Endothelial cell of umbilical vein (primary cell): ENCODE data around the gene WNK4. TPM values are rescaled to one million over a fixed set of nuclear protein-coding genes. Genes with fewer than 3 reads are reported as not detected.

Source experiments
- BruUV-seq: library from RNA; stranded (reverse); fragments of 400-500 nt; replicated peaks from 2 replicates; lab custom pipeline; 2021; lab: Mats Ljungman, UMichigan
- CTCF ChIA-PET: fragments of 300-600, 350-600 bp; sonication (Branson Sonifier 250); formaldehyde crosslinking; loops from one replicate; lab custom pipeline; 2021; ENCODE audit warnings: antibody characterized with exemption, inconsistent platforms; lab: Charles Lee
- POLR2A ChIA-PET: fragments of 300-600, 350-600 bp; sonication (Branson Sonifier 250); formaldehyde crosslinking; loops from one replicate; lab custom pipeline; 2021; ENCODE audit warnings: antibody characterized with exemption, inconsistent platforms; lab: Charles Lee
- DNase-seq: peaks from one replicate; pipeline ENCODE4 v3.0.0-alpha.2; 2011; ENCODE audit warnings: low read depth, low spot score
- FAIRE-seq: peaks from 2 replicates; lab custom pipeline; 2011; peaks lifted over from hg19 to GRCh38; lab: Jason Lieb, UNC
- H2AFZ ChIP-seq: 2 replicates; pipeline ENCODE4 v1.6.0; 2012; ENCODE audit warnings: low read depth, low read length, control low read depth, inconsistent platforms
- H3K27ac ChIP-seq: 2 replicates; pipeline ENCODE4 v1.5.1; 2011; ENCODE audit warnings: low read depth, mild to moderate bottlenecking, control low read depth, low read length, moderate library complexity; ENCODE audit not compliant: insufficient read depth
- H3K27me3 ChIP-seq, 2 experiments: 2 replicates each; pipeline versions ENCODE4 v1.6.0 to v1.6.1; 2011; ENCODE audit warnings: low read length in 2 of 2, mixed read lengths in 1 of 2; ENCODE audit not compliant: control insufficient read depth in 2 of 2, insufficient read depth in 2 of 2
- H3K36me3 ChIP-seq, 2 experiments: 2 replicates in 1 of 2; 3 replicates in 1 of 2; pipeline ENCODE4 v1.5.1; 2011; ENCODE audit warnings: low read length in 2 of 2, mild to moderate bottlenecking in 1 of 2, moderate library complexity in 1 of 2; ENCODE audit not compliant: control insufficient read depth in 2 of 2, insufficient read depth in 2 of 2; ENCODE audit errors: extremely low read depth in 1 of 2
- H3K4me1 ChIP-seq: 3 replicates; pipeline ENCODE4 v1.5.1; 2011; ENCODE audit warnings: mild to moderate bottlenecking, low read length; ENCODE audit not compliant: control insufficient read depth, insufficient read depth; ENCODE audit errors: extremely low read depth
- H3K4me2 ChIP-seq: 2 replicates; pipeline ENCODE4 v1.6.1; 2011; ENCODE audit warnings: low read length, control low read depth, mixed read lengths; ENCODE audit not compliant: insufficient read depth
- H3K4me3 ChIP-seq, 3 experiments: fragments of 200-600 bp in 1 of 3; sonication (generic), shearing (Covaris generic) in 1 of 3; replicated peaks in 1 of 3; 2 replicates each; pipeline ENCODE4 v1.5.1; 2011 to 2016; ENCODE audit warnings: control low read depth in 3 of 3, low read length in 3 of 3, mild to moderate bottlenecking in 2 of 3, inconsistent platforms in 1 of 3, low read depth in 1 of 3, moderate library complexity in 1 of 3; ENCODE audit not compliant: insufficient read depth in 1 of 3
- H3K79me2 ChIP-seq: 2 replicates; pipeline ENCODE4 v1.6.0; 2012; ENCODE audit warnings: low read length, inconsistent platforms; ENCODE audit not compliant: control insufficient read depth, insufficient read depth
- H3K9ac ChIP-seq: replicated peaks from 2 replicates; pipeline ENCODE3; 2011; ENCODE audit warnings: low read length, control low read depth; ENCODE audit not compliant: insufficient read depth; ENCODE audit errors: extremely low read depth
- H3K9me1 ChIP-seq: replicated peaks from 3 replicates; pipeline ENCODE4 v1.6.0; 2011; ENCODE audit warnings: mild to moderate bottlenecking, low read length; ENCODE audit not compliant: control insufficient read depth, insufficient read depth; ENCODE audit errors: extremely low read depth
- H3K9me3 ChIP-seq: replicated peaks from 2 replicates; pipeline ENCODE4 v1.5.1; 2012; ENCODE audit warnings: low read length, inconsistent platforms; ENCODE audit not compliant: control insufficient read depth, insufficient read depth
- H4K20me1 ChIP-seq: replicated peaks from 2 replicates; pipeline ENCODE3; 2011; ENCODE audit warnings: mild to moderate bottlenecking, low read length; ENCODE audit not compliant: control insufficient read depth, insufficient read depth; ENCODE audit errors: extremely low read depth
- EZH2 ChIP-seq: IDR thresholded peaks from 2 replicates; pipeline ENCODE4 v1.6.1; 2012; ENCODE audit warnings: borderline replicate concordance, low read depth, mild to moderate bottlenecking, moderate library complexity, low read length, inconsistent platforms; ENCODE audit not compliant: severe bottlenecking
- FOS ChIP-seq: IDR thresholded peaks from 2 replicates; pipeline ENCODE4 v1.6.1; 2011; ENCODE audit warnings: mild to moderate bottlenecking, low read length, moderate library complexity, borderline replicate concordance; ENCODE audit not compliant: insufficient read depth
- GATA2 ChIP-seq: IDR thresholded peaks from 2 replicates; pipeline ENCODE4 v1.7.0; 2011; ENCODE audit warnings: low read depth, mild to moderate bottlenecking, moderate library complexity, mixed read lengths, low read length; ENCODE audit not compliant: insufficient read length, insufficient read depth
- JUN ChIP-seq: IDR thresholded peaks from 2 replicates; pipeline ENCODE4 v1.6.1; 2011; ENCODE audit warnings: borderline replicate concordance, low read depth; ENCODE audit not compliant: insufficient read length, insufficient read depth
- MYC ChIP-seq: IDR thresholded peaks from one replicate; pipeline ENCODE4 v1.6.1; 2011; ENCODE audit warnings: mild to moderate bottlenecking, low read depth, low read length
- POLR2A ChIP-seq: IDR thresholded peaks from 2 replicates; pipeline ENCODE4 v1.6.1; 2012; ENCODE audit warnings: low read depth, mild to moderate bottlenecking, control low read depth, low read length
- POLR2AphosphoS5 ChIP-seq: IDR thresholded peaks from 2 replicates; pipeline ENCODE4 v1.6.1; 2012; ENCODE audit warnings: low read depth, mild to moderate bottlenecking, control low read depth, low read length, moderate library complexity; ENCODE audit not compliant: insufficient read depth
- dilution Hi-C: fragments of 300-500 bp; cut with MboI; formaldehyde crosslinking; loops from one replicate; pipeline ENCODE4 v1.15.0; 2019; ENCODE audit warnings: low sequenced_read_pairs; ENCODE audit not compliant: extremely low pct_ligation_motif_present
- intact Hi-C: fragments of 100-400 bp; cut with micrococcal nuclease; formaldehyde crosslinking; loops from one replicate; pipeline ENCODE4 v1.10.0; 2022
- polyA plus RNA-seq, 4 experiments: library from polyadenylated mRNA; depleted of rRNA in 3 of 4; stranded (reverse) in 3 of 4; unstranded in 1 of 4; fragments of >200 nt; gene quantifications; 2 replicates each; pipeline versions ENCODE4 v1.2.1 to v1.2.3, GENCODE V29; 2011 to 2012; ENCODE audit warnings: missing spikeins in 1 of 4
- total RNA-seq: library from RNA; stranded (reverse); gene quantifications from 2 replicates; pipeline ENCODE4 v1.2.3, GENCODE V29; 2021
- TF ChIP-seq, protein P1 (sequence below): IDR thresholded peaks from 2 replicates; pipeline ENCODE4 v1.6.1; 2011; ENCODE audit not compliant: insufficient read depth, insufficient read length
- TF ChIP-seq, protein P2 (sequence below), 2 donors: IDR thresholded peaks; 1 replicate in 1 of 2; 2 replicates in 1 of 2; pipeline ENCODE4 v1.5.1; 2011; ENCODE audit warnings: low read length in 2 of 2, mild to moderate bottlenecking in 2 of 2, moderate library complexity in 2 of 2, control low read depth in 1 of 2, inconsistent platforms in 1 of 2, low read depth in 1 of 2; ENCODE audit not compliant: insufficient read depth in 1 of 2; ENCODE audit errors: extremely low read depth in 1 of 2

The WNK4 gene
- total and polyA plus RNA-seq, 2 donors (not counting 3 experiments of a cell fraction or from before 2014, with no cell fraction given): 0.84 to 1.9 TPM

- H3K9me1 ChIP-seq: no peaks in the 10 kb centered on the region
- no peaks in the 10 kb centered on the region for H4K20me1 ChIP-seq
- no peaks in the 10 kb centered on the region for H3K9me3 ChIP-seq
- no peak for TF ChIP-seq EZH2
- TF ChIP-seq, protein P1, sequence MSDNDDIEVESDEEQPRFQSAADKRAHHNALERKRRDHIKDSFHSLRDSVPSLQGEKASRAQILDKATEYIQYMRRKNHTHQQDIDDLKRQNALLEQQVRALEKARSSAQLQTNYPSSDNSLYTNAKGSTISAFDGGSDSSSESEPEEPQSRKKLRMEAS: no peak
- TF ChIP-seq, protein P2, sequence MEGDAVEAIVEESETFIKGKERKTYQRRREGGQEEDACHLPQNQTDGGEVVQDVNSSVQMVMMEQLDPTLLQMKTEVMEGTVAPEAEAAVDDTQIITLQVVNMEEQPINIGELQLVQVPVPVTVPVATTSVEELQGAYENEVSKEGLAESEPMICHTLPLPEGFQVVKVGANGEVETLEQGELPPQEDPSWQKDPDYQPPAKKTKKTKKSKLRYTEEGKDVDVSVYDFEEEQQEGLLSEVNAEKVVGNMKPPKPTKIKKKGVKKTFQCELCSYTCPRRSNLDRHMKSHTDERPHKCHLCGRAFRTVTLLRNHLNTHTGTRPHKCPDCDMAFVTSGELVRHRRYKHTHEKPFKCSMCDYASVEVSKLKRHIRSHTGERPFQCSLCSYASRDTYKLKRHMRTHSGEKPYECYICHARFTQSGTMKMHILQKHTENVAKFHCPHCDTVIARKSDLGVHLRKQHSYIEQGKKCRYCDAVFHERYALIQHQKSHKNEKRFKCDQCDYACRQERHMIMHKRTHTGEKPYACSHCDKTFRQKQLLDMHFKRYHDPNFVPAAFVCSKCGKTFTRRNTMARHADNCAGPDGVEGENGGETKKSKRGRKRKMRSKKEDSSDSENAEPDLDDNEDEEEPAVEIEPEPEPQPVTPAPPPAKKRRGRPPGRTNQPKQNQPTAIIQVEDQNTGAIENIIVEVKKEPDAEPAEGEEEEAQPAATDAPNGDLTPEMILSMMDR (IDR thresholded peaks at IDR 0.05; ENCODE audit: extremely low read depth in 1 of 2, insufficient read depth in 1 of 2, low read depth in 1 of 2, low read length in 2 of 2): no peak
- no peak for TF ChIP-seq JUN
- no peak for TF ChIP-seq MYC
- TF ChIP-seq GATA2: no peak
- no peak for TF ChIP-seq POLR2A
- no peak for TF ChIP-seq POLR2AphosphoS5
- no peak for TF ChIP-seq FOS
- intact Hi-C loops (no loop called here), dilution Hi-C loops (no loop called here)
- DNase-seq (no peak), FAIRE-seq (no peak)
- no peaks in the 10 kb centered on the region for H3K79me2 ChIP-seq
- peaks cover 5% of the 10 kb centered on the region for H3K4me1 ChIP-seq
- no peak overlapping the region for H3K9ac ChIP-seq
- no peak overlapping the region for H2AFZ ChIP-seq
- CTCF ChIA-PET: interaction anchor here (0.6 to 1.7 kb wide), 2 partner anchors 73 to 91 kb away, joined by 3 to 5 read pairs; partner anchors contain the start of gene BECN1
- no TSS peak for BruUV-seq
- no peak overlapping the region for H3K4me2 ChIP-seq
- POLR2A ChIA-PET: no interaction called here
- H3K27me3 ChIP-seq: no peaks in the 10 kb centered on the region
- no peak overlapping the region for H3K27ac ChIP-seq
- no peaks in the 10 kb centered on the region for H3K36me3 ChIP-seq
- no peak overlapping the region for H3K4me3 ChIP-seq
These were observed 28.8 kb upstream of the WNK4 start for GRCh38 chr17:42751628-42752027.
